Inflammatory macrophage treated with lipopolysaccharide for 4 hours (primary cell): ENCODE measurements around the gene CFAP20DC.
"Not testable (repeated sequence)": the region's sequence is repeated elsewhere in the genome, so short reads cannot be mapped to it uniquely, and the experiment has no call there.

Source experiments
- DNase-seq: peaks from one replicate; pipeline ENCODE4 v3.0.0-alpha.2; 2020

Gene CFAP20DC

DNA sequence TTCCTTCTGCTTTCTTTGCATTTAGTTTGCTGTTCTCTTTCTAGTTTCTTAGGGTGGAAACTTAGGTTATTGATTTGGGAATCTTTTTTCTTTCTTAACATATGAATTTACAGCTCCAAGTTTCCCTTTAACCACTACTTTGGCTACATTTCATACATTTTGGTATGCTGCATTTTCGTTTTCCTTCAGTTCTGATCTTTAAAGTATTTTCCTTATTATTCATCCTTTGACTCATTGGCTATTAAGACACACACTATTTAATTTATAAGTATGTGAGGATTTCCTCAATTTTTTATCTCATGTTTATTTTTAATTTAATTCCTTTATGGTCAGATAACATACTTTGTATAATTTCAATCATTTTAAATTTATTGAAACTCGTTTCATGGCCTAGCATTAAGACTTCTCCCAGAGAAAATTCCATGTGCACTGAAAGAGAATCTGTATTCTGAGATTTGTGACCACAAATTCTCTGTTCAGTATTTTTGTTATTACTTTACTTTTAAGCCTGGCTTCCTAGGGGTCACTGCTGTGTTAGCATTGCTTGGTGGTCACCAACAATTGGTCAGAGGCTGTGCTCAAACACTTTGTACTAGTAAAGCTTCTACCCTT is 87.7 kb downstream of the CFAP20DC start:
- DNase-seq: no peak

- DNase-seq: no peak
These were observed 94.5 kb downstream of the CFAP20DC start for GRCh38 chr3:58955308-58955707.

- DNase-seq: no peak
These were observed 96.5 kb downstream of the CFAP20DC start for GRCh38 chr3:58953288-58953687.

GRCh38 chr3:58952128-58952917 is 97.5 kb downstream of the CFAP20DC start:
- DNase-seq: no peak

DNA sequence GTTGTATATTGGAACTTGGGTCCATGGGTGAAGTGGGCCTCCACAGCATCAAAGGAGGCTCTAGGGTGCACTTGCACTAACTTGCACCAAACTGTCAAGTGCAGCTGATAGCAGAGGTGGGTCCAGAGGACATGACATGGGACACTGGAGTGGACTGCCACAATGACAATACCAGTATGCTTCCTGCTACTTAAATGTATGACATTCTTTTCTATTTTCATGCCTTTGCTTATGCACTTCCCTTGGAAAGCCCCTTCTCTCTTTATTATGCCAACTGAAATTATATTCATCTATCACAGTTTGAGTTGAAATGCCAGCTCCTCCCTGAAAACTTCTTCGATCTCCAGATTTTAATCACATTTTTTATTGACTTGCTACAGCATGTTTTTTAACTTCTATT is 101.8 kb downstream of the CFAP20DC start:
- DNase-seq: no peak

DNA sequence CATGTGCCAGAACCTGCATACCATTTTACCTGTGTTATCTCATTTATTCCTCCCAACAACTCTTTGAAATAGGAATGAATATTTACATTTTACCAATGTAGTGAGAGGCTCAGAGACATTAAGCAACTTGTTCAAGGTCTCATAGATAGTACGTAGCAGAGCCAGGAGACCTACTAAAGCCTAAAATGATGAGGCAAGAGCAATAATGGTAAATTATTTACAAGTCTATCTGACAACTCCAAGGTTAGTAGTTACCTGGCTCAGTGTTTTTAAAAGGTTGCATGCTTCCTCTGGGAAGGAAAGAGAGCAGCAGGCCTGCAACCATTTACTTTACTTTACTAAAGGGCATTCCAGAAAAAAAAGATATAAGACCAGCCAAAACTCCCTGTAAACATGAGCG is 103.0 kb downstream of the CFAP20DC start:
- DNase-seq: no peak

GRCh38 chr3:58938057-58938456 is 111.8 kb downstream of the CFAP20DC start:
- DNase-seq: no peak

- DNase-seq: no peak
These were observed 125.2 kb downstream of the CFAP20DC start for GRCh38 chr3:58924578-58924977.

DNA sequence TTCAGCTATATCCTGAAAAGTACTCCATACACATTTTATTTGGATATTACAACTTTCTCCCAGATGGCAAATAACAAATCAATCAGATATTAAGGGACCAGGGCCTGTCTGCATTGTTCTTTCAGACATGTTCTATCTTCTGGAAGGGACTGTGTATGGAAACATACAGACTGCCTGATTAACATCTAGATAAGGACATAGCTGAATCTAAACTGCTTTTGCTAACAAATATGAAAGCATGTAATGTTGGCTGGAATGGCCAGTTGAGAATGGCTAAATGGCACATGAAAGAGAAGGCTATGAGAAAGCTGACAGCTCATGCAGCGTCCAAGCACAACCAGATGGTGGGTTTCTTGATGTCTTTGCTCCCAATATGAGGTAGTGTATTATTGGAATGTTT is 149.4 kb downstream of the CFAP20DC start:
- DNase-seq: no peak

DNA sequence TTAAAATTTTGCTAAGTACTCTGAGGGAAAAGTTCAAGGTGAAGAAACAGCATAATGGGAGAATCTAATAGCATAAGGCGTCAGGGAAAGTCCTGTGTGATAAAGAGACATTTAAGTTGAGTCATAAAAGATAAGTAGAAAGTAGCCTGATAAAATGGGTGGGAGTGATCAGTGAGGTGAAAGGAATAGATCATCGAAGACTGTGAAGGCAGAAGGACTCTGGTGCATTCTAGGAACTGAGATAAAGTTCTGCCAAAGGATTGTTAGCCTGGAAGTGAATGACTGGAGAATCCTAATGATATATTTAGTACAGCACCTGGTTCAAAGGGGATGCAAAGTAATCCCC is 149.9 kb downstream of the CFAP20DC start:
- no peak for DNase-seq

GRCh38 chr3:58899159-58899952 is 150.5 kb downstream of the CFAP20DC start:
- DNase-seq: peak; percentile 16

GRCh38 chr3:58898513-58898912 is 151.3 kb downstream of the CFAP20DC start:
- no peak for DNase-seq

DNA sequence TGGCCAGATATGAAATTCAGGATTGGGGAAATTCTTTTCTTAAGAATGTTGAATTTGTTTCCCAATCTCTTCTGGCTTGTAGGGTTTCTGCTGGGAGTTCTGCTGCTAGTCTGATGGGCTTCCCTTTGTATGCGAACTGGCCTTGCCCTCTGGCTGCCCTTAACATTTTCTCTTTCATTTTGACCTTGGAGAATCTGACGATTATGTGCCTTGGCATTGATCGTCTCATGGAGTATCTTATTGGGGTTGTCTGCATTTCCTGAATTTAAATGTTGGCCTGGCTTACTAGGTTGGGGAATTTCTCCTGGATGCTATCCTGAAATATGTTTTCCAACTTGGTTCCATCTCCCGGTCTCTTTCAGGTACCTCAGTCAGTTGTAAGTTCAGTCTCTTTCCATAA is 152.2 kb downstream of the CFAP20DC start:
- no peak for DNase-seq

GRCh38 chr3:58895678-58896077 is 154.1 kb downstream of the CFAP20DC start:
- not testable (repeated sequence) for DNase-seq

- not testable (repeated sequence) for DNase-seq
These were observed 157.3 kb downstream of the CFAP20DC start for GRCh38 chr3:58892526-58892925.

DNA sequence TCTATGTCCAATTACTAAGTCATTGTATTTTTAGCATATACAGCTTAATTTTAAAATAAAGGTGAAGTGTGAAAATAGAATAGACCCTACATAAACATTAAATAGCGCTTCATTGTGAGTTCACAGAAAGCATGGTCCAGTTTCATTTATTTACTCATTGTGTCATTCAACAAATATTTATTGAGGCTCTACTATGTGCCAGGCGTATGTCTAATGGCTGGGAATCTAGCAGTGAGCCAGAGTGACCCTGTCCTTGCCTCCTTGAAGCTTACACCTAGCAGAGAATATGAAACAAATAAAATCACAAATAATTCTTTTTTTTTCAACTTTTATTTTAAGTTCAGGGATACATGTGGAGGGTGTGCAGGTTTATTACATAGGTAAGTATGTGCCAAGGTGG is 161.7 kb downstream of the CFAP20DC start:
- DNase-seq: no peak

DNA sequence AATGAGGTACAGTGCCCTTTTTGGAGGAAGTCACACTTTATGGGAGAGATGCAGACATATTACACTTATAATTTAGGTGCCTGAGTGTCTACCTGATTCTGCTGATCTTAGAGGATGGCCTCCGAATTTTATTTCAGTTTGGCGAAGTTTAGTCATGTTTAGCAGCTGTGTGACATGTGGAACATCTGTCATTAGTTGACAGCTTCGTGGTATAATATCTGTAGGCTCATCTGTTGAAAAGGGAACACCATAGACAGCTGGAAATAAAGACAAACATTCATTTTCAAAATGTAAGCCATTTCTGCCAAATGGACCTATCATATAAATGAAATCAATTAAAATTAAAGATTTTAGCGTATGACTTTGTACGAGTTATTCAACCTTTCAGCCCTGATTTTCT is 165.4 kb downstream of the CFAP20DC start:
- DNase-seq: no peak

DNA sequence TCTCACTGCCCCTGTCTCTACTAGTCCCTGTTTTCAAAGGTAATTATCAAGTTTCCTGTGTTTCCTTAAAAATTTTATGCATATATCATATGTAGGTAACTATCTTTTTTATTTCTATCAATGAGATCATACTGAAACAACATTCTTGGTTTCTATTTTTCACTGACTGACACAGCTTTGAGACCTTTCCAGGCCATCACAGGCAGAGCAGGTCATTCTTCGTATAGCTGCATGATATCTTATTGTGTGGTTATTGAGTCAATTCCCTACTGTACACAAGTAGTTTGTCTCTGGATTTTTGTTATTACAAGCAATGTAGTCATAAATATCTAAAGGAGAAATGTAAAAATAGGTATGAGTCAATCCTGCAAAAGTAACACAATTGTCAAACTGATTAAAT is 169.6 kb downstream of the CFAP20DC start:
- no peak for DNase-seq

GRCh38 chr3:58874795-58875194 is 175.0 kb downstream of the CFAP20DC start:
- DNase-seq: no peak

GRCh38 chr3:58874248-58874741 is 175.5 kb downstream of the CFAP20DC start:
- DNase-seq: no peak

DNA sequence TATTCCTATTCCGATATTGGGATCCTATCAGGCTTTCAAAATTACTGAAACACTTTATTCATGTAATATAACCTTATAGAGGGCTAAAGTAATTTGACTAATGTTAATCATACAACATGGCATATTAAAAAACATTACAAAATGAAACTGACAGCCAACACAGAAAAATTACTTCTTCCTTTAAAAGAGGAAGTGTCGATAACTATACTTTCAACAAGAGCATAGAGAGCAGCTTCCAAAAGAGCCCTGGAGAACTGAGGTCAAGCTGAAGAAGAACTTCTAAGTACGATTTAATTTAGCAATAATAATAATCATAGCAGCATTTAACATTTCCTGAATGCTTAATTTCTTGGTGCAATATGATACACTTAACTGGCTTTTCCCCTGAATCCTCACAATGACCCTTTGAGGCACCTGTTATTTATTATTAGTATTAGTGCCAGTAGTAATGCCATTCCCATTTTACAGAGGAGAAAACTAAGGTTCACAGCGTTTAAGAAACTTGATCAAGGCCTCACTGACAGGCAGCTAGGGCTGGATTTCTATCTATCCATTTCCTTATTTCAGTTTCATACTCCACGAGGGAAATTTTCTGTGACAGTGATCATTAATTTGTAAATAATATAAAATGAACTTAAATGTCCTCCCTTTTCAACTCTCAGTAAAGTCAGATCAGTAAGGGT is 181.6 kb downstream of the CFAP20DC start:
- peak; percentile 58 for DNase-seq

DNA sequence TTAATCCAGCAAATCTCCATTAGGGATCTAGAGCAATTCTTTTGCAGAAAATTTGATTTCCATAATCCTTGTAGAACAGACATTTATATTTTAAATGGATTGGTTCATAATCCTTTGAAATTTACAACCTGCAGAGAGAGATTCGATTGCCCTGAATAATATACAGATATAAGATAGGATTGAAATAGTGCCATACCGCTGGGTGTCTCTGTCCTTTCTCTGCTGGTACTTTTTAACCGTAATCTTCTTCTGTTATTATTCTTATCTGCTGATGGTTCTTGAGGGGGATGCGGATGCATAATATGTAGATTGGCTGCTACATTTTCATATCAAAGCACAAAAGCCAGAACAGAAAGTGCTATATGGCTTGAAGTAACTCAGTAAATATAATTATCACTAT is 182.2 kb downstream of the CFAP20DC start:
- DNase-seq: no peak

DNA sequence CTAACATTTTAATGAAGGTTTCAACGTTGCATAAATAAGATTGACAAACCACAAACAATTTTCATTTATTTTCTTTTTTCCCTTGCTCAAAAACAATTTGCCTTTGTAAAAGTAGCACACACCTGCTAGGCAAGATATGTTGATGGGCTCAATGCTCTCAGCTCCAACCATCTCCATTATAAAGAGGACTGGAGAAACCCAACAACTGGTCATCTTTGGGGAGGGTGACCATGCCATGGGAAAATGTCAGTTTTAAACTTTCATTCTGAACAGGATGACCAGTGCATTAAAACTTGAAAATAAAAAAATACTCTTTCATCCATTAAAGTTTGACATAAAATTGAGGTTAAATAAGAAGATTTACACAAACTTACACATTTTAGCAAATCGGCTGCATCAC is 183.7 kb downstream of the CFAP20DC start:
- no peak for DNase-seq
